HG03097 (cell line): Measurements from ENCODE around the gene KLHDC10.
"Not testable (repeated sequence)": the region's sequence is repeated elsewhere in the genome, so short reads cannot be mapped to it uniquely, and the experiment has no call there.

Experiments
- ATAC-seq: cut with Tn5 transposase; IDR thresholded peaks from one replicate; pipeline ENCODE4 v1.9.1; 2021; ENCODE audit not compliant: unreplicated experiment, low FRiP score

KLHDC10 gene

DNA sequence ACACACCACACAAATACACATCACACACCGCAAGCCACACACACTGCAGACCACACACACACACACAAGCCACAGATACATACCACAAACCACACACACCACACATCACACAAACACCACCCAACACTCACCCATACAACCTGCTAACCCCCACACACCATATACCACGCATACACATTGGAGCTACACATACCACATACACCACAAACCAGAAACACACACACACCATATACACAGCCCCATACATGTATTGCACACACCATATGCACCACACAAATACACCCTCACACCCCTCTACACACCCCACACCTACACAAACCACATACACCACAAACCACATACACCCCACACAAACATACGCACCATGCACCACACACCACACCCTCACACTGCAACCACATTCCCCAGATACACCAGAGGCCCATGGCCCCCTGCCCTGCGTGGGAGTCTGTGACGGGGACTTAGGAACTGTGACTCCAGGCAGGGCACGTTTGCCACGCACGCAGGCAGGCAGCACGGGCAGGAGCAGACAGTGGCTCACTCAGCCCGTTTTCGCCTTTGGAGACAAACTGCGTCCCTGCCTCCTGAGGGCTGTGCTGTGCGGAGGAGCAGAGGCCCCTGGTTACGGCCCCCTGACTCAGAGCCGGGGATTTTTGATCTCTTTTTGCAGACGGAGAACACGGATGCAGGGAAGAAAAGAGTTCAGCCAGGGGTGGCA lies 82.3 kb downstream of the KLHDC10 start:
- no peak for ATAC-seq

DNA sequence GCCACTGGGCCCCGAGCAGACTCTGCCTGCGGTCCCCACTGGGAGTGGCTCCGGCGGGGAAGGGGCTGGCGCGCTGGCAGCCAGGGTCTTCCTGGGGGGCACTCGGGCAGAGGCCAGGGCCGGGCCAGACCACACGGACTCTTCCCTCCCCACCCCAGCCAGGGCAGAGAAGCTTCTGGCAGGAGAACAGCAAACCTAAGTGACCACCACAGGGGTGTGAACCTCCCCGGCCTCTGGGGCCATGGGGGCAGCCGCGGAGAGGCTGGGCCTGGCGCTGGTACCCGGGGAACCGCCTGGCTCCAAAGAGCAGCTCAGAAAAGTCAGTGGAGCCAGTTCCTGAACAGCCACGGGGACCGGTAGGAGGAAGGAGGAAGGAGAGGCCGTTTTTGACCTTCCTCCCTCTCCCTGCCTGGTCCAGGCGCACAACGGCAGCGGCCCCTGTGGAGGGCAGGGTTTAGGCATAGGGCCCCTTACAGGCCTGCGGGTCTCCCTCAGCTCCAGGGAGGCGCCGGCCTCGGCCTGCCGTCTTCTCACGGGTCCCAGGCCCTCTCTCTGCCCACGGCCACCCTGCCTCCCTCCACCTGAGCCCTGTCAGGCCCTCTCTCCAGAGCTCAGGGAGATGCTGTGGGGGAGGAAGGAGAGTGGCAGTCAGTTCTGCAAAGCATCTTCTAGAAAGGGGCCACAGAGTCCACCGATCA lies 83.0 kb downstream of the KLHDC10 start:
- ATAC-seq: no peak

DNA sequence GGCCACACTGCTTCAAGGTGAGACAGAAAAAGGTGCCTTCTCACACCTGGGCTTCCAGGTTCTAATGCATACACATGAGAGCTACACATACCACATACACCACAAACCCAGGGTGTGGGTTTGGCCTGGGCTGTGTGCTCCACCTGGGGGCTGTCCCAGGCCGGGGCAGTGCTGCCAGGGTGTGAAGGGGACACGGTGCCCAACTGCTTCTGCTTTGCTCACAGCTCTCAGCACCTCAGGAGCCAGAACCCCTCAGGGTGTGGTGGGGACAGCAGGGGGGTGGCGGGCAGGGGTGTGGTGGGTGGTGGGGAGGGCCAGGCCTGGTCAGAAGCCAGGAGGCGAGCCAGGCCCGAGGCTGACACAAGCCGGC lies 83.8 kb downstream of the KLHDC10 start:
- ATAC-seq: no peak

DNA sequence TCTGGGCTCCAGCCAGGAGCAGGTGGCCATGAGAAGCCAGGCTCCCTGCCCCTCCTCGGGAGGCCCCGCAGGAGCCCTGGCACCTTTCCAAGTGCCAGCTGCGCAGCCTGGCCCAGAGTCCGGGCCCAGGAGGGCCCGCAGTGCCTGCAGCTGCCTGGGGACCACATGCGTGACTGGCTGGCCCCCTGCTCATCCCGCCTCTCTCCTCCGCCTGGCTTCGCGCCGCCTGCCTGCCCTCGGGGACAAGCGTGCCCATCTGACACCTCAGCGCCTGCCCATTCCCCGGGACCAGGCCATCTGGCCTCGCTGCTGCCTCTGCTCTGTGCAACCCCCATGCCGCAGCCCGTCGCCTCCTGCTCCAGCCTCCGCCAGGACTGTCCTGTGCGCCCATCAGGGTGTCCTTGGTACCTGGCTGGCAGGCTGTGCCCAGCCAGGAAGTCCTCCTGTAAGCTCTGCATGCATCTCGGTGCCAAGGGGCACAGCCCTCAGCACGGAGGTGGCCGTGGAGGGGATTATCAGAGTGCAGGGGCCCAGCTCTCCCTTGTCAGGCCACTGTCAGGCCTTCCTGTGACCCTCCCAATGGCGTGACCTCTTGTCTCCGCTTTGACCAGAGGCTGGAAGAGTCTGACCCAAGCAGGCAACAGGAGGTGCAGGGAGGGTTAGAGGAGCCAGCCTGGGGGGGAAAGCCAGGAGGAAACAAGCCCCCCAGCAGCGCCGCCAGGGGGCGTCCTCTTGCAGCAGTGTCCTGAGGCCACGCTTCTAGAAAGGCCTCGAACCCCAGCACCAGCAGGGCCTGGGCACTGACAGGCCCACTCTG lies 84.4 kb downstream of the KLHDC10 start:
- no peak for ATAC-seq

DNA sequence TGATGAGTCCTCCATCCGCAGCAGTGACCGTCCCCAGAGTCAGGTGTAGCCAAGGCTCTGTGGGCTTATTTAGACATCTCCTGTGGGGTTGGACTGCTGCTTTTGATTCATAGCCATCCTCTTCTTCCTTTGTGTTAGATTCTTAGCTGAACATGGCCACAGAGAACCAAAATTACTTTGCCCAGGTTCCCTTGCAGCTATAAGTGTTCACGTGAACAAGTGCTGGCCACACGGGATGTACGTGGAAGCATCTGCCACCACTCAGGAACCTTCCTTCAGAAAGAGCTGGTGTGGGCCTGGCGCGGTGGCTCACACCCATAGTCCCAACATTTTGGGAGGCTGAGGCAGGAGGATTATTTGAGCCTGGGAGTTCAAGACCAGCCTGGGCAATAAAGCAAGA lies 85.8 kb downstream of the KLHDC10 start:
- no peak for ATAC-seq

DNA sequence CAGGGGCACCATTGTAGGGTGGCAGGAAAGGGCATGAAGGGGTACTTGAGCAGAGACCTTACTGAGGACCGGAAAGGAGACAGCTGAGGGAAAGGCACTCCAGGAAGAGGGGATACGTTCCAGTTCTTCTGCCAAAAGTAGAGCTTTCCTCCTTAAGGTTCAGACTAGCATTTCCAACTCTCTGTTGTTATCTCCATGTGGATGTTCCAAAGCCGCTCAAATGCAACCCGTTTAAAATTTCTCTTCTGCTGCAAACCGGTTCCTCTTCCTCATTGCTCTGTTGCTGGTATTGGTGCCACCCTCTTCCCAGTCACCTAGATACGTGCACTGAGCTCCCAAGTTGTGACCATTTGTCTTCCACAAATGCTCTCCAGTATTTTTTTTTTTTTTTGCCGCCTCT lies 87.4 kb downstream of the KLHDC10 start:
- ATAC-seq: no peak

DNA sequence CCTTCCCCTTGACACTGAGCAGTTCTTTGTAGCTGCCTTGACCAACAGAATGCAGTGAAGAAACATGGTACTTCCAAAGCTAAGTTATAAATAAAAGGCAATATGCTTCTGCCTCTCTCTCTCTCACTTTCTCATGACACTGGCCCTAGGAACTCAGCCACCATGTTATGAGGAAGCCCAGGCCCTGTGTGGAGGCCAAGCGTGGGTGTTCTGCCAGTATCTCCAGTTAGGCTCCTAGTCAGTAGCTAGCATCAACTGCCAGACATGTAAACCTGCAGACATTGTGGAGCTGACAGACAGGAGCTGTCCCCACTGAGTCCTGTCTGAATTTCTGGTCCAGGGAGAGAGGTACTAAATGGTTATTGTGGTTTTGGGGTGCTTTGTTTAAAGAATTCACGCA lies 89.7 kb downstream of the KLHDC10 start:
- no peak for ATAC-seq

DNA sequence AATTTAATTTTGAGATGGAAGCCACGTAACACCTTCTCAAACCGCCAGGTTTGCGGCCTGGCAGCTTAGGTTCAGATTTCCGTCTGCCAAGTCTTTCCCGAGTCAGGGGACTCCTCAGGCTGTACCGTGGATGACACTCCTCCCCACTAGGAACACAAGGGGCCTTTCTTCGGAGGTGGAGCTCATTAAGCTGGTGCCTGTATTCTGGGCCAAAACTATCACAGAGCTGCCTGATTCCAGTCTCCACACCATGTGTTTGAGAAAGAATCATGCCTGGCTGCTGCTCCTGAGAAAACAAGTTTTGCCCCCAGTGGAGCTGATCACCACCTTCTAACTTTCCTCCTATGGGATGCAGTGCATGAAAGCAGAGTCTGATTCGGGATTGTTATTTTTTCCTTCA lies 90.1 kb downstream of the KLHDC10 start:
- no peak for ATAC-seq

DNA sequence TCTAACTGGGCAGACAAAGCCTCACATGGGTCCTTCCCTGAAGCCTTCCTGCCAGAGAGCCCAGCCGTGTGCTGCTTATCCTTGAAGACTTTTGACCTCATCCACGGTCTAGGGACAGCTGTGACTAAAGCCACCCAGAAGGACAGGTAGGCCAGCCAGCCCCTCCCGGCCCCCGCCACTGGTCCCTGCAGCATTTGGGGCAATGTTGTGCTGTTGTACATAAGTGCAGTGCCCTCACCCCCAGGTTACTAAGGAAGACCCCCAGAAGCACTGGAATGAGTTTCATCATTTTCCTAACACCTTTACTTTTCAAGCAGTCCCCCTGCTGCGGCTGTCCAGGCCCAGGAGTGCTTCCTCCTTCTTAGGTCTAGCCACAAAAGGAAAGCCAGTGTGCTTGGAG lies 91.9 kb downstream of the KLHDC10 start:
- ATAC-seq: no peak

DNA sequence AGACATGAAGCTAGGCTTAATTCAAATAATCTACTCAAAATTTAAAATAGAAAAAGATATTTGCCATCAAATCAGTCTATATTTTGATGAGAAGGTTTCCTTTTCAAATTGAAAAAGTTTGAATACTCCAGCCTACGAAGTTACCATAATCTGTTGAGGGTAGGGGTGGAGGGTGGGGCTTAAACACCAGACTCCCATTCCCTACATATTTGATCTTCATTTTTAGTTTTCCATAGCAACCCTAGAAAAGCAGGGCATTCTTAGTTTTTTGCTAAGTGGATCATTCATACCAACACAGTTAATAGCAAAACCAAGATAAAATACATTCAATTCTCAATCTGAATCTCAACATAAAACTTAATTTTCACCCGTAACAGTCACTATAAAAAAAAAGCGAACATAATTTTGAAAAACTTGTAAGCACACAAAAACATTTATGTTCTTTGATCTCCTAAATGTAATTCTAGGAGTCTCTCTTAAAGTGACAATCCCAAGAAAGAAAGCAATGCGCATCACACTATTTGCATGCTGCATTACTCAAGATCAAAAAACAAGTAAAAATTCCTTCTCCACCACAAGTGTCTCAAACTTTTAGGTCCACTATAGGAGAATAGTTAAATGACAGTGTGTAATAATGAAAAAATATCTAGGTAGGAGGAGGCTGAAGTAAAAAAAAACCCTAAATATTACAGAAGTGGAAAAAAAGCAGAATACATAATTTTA lies 104.1 kb downstream of the KLHDC10 start:
- ATAC-seq: no peak

DNA sequence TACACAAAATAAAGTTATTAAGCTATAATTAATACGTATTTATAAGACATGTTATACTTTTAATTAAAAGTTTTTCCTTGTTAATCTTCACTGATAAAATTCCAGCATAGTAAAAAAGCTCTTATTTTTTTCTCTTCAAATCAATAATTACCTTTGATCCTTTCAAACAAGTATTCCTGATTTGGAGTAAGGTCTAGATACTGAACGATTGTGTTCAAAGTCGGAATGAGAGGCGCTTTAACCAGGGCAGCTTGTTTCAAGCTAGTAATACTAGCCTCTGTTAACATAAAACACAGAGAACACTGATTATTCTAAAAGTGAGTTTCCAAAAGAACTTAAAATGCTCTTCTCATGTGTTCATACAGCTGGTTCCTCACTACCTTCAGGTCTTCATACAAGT lies 107.9 kb downstream of the KLHDC10 start:
- no peak for ATAC-seq

DNA sequence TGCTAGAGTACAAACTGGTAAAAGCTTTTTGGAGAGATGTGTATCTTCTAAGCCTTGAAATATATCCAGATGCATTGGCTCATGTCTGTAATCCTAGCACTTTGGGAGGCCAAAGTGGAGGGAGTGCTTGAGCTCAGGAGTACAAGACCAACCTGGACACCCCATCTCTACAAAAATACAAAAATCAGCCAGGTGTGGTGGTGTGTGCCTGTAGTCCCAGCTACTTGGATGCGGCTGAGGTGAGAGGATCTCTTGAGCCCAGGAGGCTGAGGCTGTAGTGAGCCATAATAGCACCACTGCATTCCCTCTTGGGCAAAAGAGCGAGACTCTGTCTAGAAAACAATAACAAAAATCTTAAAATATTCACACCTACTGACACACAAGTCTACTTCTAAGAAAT lies 109.3 kb downstream of the KLHDC10 start:
- ATAC-seq: no peak

DNA sequence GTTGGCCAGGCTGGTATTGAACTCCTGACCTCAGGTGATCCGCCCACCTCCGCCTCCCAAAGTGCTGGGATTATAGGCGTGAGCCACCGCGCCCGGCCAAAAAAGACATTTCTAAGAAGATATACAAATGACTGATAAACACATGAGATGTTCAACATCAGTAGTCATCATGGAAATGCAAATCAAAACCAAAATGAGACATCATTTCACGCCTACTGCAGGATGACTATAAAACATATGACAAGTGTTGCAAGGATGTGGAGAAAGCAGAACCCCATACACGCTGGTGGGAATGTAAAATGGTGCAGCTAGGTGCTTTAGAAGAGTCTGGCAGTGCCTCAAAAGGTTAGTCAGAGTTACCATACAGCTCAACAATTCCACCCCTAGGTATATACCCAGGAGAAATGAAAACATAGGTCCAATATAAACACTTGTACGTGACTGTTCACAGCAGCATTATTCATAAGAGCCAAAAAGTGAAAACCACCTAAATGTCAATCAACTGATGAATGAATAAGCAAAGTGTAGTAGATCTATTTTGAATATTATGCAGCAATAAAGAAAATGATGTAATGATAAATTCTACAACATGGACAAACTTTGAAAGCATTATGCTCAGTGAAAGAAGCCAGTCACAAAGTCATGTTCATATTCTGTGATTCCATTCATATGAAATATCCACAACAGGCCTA lies 110.4 kb downstream of the KLHDC10 start:
- no peak for ATAC-seq

DNA sequence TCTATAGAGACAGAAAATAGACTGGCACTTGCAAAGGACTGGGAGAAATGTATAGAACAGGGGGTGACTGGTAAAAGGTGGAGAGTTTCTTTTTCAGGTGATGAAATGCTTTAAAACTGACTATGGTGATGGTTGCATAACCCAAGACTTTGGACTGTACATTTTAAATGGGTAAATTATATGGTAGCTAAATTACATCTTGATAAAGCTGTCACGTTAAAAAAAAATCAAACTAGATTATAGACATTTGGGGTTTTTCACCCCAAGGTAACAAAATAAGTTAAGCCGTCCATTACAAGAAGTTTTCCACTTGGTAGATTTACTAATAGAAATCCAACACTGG lies 110.9 kb downstream of the KLHDC10 start:
- no peak for ATAC-seq

DNA sequence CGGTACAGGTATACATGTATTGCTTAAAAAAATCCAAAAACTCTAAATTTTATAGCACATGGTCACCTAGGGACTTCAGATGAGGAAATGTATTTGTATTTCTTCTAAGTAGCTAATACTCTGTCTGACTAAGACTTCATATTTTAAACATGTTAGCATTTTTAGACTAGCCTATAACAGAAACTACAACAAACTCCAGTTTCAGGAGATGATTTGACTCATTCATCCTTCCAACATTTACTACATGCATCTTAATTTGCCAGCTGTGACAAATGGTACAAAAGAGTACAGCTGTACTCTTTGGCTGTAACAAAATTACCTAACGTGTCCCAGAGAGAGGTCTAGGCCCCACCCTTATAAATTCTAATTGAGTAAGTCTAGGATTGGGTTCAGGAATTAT lies 112.7 kb downstream of the KLHDC10 start:
- no peak for ATAC-seq

DNA sequence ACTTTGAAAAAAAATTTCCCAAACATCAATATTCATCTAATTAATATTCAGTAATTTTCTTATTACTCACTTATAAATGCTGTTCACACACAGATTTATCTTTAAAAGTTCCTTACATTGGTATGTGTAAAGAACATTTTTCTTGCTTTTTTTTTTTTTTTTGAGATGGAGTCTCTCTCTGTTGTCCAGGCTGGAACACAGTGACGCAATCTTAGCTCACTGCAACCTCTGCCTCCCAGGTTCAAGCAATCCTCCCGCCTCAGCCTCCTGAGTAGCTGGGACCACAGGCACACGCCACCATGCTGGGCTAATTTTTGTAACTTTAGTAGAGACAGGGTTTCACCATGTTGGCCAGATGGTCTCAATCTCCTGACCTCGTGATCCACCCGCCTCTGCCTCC lies 114.0 kb downstream of the KLHDC10 start:
- not testable (repeated sequence) for ATAC-seq
